Measurements from ENCODE around the gene OR52K2. TPM values are rescaled to one million over a fixed set of nuclear protein-coding genes. Genes with fewer than 3 reads are reported as not detected.
"Not testable (repeated sequence)": the region's sequence is repeated elsewhere in the genome, so short reads cannot be mapped to it uniquely, and the experiment has no call there.

The OR52K2 gene
- total and polyA plus RNA-seq, 2 of the 13 experiments (the other 11 are each of a cell fraction or from before 2014, with no cell fraction given), result not detected

DNA sequence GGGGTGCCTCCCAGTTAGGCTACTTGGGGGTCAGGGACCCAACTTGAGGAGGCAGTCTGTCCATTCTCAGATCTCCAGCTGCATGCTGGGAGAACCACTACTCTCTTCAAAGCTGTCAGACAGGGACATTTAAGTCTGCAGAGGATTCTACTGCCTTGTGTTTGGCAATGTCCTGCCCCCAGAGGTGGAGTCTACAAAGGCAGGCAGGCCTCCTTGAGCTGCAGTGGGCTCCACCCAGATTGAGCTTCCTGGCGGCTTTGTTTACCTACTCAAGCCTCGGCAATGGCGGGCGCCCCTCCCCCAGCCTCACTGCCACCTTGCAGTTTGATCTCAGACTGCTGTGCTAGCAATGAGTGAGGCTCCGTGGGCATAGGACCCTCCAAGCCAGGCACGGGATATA, 42.9 kb upstream of the OR52K2 start:
- in situ Hi-C loops (cut with HindIII; ENCODE audit: extremely low pct_ligation_motif_present, low pct_unique_long_range_greater_than_20kb); H3K4me1 ChIP-seq (ENCODE audit: insufficient read depth, low read length); H3K36me3 ChIP-seq (replicated peaks in 1 of 2; ENCODE audit: control insufficient read depth in 1 of 2, insufficient read depth in 2 of 2, low read length in 2 of 2); H3K27me3 ChIP-seq (ENCODE audit: control insufficient read depth in 1 of 2, insufficient read depth in 2 of 2, low read length in 2 of 2); CTCF ChIA-PET (ENCODE audit: low intra/inter-chr PET ratio, low total read pairs); H3K79me2 ChIP-seq (ENCODE audit: insufficient read depth, low read length); DNase-seq (ENCODE audit: low spot score); FAIRE-seq; ATAC-seq; H4K20me1 ChIP-seq (ENCODE audit: insufficient read depth, low read length); POLR2A ChIA-PET; H3K27ac ChIP-seq (ENCODE audit: extremely low read length, insufficient read depth, low read length); H2AFZ ChIP-seq (ENCODE audit: low read length); intact Hi-C loops (cut with micrococcal nuclease; ENCODE audit: unreplicated experiment); BruUV-seq (replicated peaks); H3K9me3 ChIP-seq (ENCODE audit: low read length); H3K4me3 ChIP-seq (replicated peaks in 1 of 3; ENCODE audit: insufficient read depth in 1 of 3, low read depth in 2 of 3, low read length in 3 of 3); H3K4me2 ChIP-seq (ENCODE audit: low read depth, low read length); H3K9ac ChIP-seq (ENCODE audit: insufficient read depth, low read depth, low read length): not testable (repeated sequence)
- 0% methylated on average over 1 of the region's 6 CpGs for WGBS (ENCODE audit: low lambda C conversion rate)

DNA sequence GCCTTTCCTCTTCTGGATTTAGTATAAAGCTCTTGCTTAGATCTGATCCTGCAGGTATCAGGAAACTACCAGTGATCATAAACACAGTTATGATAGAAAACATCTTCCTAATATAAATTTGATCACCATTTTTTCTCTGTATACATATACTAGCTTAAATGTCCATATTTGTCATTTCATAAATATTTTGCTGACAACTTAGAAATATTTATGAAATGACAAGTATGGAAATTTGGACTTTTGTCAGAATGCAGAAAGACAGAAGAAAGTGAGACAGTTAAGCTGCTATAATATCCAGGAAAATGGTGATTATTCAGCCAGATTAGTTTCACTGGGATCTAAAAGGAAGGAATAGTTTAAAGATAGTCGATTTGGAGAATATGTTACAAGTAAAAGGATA, 32.8 kb upstream of the OR52K2 start:
- peaks cover 0 to 6% of the 10 kb centered on the region in 2 experiments; a peak in 2 of 5 replicates for H3K27me3 ChIP-seq (ENCODE audit: control insufficient read depth in 1 of 2, insufficient read depth in 2 of 2, low read length in 2 of 2)
- H3K36me3 ChIP-seq (replicated peaks in 1 of 2; ENCODE audit: control insufficient read depth in 1 of 2, insufficient read depth in 2 of 2, low read length in 2 of 2), result no peaks in the 10 kb centered on the region
- in situ Hi-C loops (cut with HindIII; ENCODE audit: extremely low pct_ligation_motif_present, low pct_unique_long_range_greater_than_20kb) (no loop called here), intact Hi-C loops (cut with micrococcal nuclease; ENCODE audit: unreplicated experiment) (no loop called here)
- no peaks in the 10 kb centered on the region for H3K79me2 ChIP-seq (ENCODE audit: insufficient read depth, low read length)
- peak; percentile 41; the same call in 1 of the 2 replicates for TF ChIP-seq MAFF (IDR thresholded peaks at IDR 0.05; ENCODE audit: low read depth, low read length)
- TF ChIP-seq KLF9 (CRISPR knock-in tag; IDR thresholded peaks at IDR 0.05; ENCODE audit: low read depth), result no peak
- TF ChIP-seq MAFK (conservative IDR thresholded peaks at IDR 0.05 in 1 of 2, IDR thresholded peaks at IDR 0.05 in 1 of 2; ENCODE audit: low read length in 2 of 2), result peak; percentile 12 to 51; a peak in 1 of 4 replicates
- H2AFZ ChIP-seq (ENCODE audit: low read length), result no peak overlapping the region
- no peak overlapping the region for H3K4me3 ChIP-seq (replicated peaks in 1 of 3; ENCODE audit: insufficient read depth in 1 of 3, low read depth in 2 of 3, low read length in 3 of 3)
- H3K9me3 ChIP-seq (ENCODE audit: low read length), result no peaks in the 10 kb centered on the region
- no peaks in the 10 kb centered on the region for H4K20me1 ChIP-seq (ENCODE audit: insufficient read depth, low read length)
- CTCF ChIA-PET (ENCODE audit: low intra/inter-chr PET ratio, low total read pairs), result no interaction called here
- no peak for ATAC-seq
- no peaks in the 10 kb centered on the region for H3K4me1 ChIP-seq (ENCODE audit: insufficient read depth, low read length)
- no peak overlapping the region for H3K9ac ChIP-seq (ENCODE audit: insufficient read depth, low read depth, low read length)
- BruUV-seq (replicated peaks), result no TSS peak
- no peak overlapping the region for H3K27ac ChIP-seq (ENCODE audit: extremely low read length, insufficient read depth, low read length)
- FAIRE-seq, result no peak
- 0% methylated on average over 1 of the region's 1 CpG for WGBS (ENCODE audit: low lambda C conversion rate)
- H3K4me2 ChIP-seq (ENCODE audit: low read depth, low read length), result no peak overlapping the region
- DNase-seq (ENCODE audit: low spot score), result no peak
- POLR2A ChIA-PET, result no interaction called here

Measured in HepG2 (cell line).